SIG-M5 treated with dmso at 0.1 percent for 504 hours (cell line): ENCODE measurements around the gene COG5.
"Not testable (repeated sequence)": the region's sequence is repeated elsewhere in the genome, so short reads cannot be mapped to it uniquely, and the experiment has no call there.

Experiments
- DNase-seq: peaks from one replicate; lab custom pipeline; 2025; ENCODE audit not compliant: unreplicated experiment; lab: John Stamatoyannopoulos, UW

COG5 gene

GRCh38 chr7:107284911-107285479, 278.7 kb downstream of the COG5 start:
- DNase-seq = no peak

- DNase-seq = no peak
Measured at GRCh38 chr7:107277331-107277730, 286.4 kb downstream of the COG5 start.

GRCh38 chr7:107276220-107276827, 287.4 kb downstream of the COG5 start:
- no peak for DNase-seq

GRCh38 chr7:107274506-107274905, 289.2 kb downstream of the COG5 start:
- DNase-seq = no peak

- no peak for DNase-seq
Measured at GRCh38 chr7:107269790-107270189, 293.9 kb downstream of the COG5 start.

GRCh38 chr7:107268594-107268993, 295.1 kb downstream of the COG5 start:
- DNase-seq = no peak

GRCh38 chr7:107267138-107267537, 296.6 kb downstream of the COG5 start:
- no peak for DNase-seq

GRCh38 chr7:107264723-107265122, 299.0 kb downstream of the COG5 start:
- no peak for DNase-seq

GRCh38 chr7:107262857-107263256, 300.9 kb downstream of the COG5 start:
- DNase-seq = no peak

- DNase-seq = no peak
Measured at GRCh38 chr7:107258737-107259136, 305.0 kb downstream of the COG5 start.

- no peak for DNase-seq
Measured at GRCh38 chr7:107255602-107256001, 308.1 kb downstream of the COG5 start.

GRCh38 chr7:107254398-107254985, 309.2 kb downstream of the COG5 start:
- no peak for DNase-seq

GRCh38 chr7:107253599-107253998, 310.1 kb downstream of the COG5 start:
- no peak for DNase-seq

- no peak for DNase-seq
Measured at GRCh38 chr7:107251963-107252362, 311.8 kb downstream of the COG5 start.

- DNase-seq = no peak
Measured at GRCh38 chr7:107248551-107249316, 315.0 kb downstream of the COG5 start.

- DNase-seq = not testable (repeated sequence)
Measured at GRCh38 chr7:107246836-107247235, 316.9 kb downstream of the COG5 start.

GRCh38 chr7:107244613-107245012, 319.1 kb downstream of the COG5 start:
- no peak for DNase-seq

GRCh38 chr7:107242267-107242666, 321.5 kb downstream of the COG5 start:
- DNase-seq = no peak

- no peak for DNase-seq
Measured at GRCh38 chr7:107237451-107237850, 326.3 kb downstream of the COG5 start.

- DNase-seq = no peak
Measured at GRCh38 chr7:107236862-107237261, 326.9 kb downstream of the COG5 start.

- no peak for DNase-seq
Measured at GRCh38 chr7:107234436-107234835, 329.3 kb downstream of the COG5 start.

GRCh38 chr7:107233981-107234380, 329.7 kb downstream of the COG5 start:
- no peak for DNase-seq
